Stimulated activated CD4-positive, alpha-beta T cell treated with anti-CD3 and anti-CD28 coated beads, Interleukin-1b, Interleukin-23, amount 100 ng/mL, for 4 hours (primary cell): ENCODE measurements around the gene AKAP12.
A peak's percentile ranks its signal among the peaks of the same experiment; 100 is the strongest.

Experiments used
- DNase-seq, 2 donors: peaks; one replicate each; pipeline ENCODE4 v3.0.0-alpha.2; 2020; ENCODE audit warnings: low read depth in 2 of 2

AKAP12 gene

DNA sequence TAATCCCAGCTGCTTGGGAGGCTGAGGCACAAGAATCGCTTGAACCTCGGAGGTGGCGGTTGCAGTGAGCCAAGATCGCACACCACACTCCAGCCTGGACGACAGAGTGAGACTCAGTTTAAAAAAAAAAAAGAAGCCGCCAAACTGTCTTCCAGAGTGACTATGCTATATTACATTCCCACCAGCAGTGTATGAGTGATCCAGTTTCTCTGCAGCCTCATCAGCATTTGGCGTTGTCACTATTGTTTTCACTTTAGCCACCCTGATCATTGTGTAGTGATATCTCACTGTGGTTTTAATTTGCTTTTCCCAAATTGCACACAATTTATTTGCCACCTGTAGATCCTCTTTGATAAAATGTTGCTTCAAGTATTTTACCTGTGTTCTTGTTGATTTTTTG lies 6.0 kb upstream of the AKAP12 start:
- DNase-seq, result no peak

DNA sequence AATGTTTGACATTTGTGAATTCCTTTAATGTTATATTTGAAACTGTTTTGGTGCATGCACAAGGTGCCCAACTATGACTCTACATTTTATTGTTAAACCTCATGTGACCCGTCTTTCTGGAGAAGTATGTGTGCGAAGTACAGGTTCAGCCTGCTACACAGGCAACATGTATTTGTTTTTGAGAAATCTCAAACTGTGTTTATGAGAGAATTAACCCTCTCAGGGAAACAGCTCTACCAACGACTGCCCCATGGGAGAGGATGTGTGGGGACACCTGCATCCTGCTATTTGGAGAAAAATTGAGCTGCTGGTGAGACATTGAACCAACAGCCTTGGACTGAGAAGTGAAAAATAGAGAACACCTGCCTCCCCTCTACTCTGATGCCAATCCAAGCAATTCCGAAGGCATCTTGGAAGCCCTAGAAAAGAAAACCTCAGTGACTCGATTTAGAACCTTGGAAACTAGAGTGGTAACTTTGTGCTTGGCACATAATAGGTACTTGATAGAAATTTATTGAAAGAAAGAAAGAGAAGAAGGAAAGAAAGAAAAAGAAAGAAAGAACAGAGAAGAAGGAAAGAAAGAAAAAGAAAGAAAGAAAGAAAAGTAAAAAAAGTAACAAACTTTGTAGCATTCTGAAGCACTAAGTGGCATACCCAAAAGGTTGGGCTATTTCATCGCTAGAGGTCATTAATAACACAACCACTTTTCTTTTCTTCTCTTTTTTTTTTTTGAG lies 2.9 kb upstream of the AKAP12 start:
- no peak for DNase-seq

DNA sequence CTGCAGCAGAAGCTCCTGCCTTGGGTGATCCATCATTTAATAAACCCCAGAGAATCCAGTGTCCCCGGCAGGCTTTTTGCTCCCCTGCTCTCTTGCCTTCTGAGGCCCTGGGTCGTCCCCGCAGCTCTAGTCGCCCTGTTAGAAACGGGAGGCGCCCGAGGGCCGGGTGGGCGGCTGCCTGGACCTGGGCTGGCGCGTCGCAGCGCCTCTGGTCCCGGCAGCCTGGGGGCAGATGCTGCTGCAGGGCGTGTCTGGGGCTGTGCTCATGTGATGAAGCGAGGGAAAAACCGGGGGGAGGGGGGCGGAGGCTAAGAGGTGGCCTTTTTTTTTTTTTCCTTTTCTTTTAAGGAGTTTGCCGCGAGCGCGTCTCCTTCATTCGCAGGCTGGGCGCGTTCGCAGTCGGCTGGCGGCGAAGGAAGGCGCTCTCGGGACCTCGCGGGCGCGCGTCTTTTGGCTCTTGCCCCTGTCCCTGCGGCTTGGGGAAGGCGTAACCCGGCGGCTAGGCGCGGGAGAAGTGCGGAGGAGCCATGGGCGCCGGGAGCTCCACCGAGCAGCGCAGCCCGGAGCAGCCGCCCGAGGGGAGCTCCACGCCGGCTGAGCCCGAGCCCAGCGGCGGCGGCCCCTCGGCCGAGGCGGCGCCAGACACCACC lies 394 bp downstream of the AKAP12 start:
- peak in 1 of 2 donors; percentile 18 for DNase-seq

DNA sequence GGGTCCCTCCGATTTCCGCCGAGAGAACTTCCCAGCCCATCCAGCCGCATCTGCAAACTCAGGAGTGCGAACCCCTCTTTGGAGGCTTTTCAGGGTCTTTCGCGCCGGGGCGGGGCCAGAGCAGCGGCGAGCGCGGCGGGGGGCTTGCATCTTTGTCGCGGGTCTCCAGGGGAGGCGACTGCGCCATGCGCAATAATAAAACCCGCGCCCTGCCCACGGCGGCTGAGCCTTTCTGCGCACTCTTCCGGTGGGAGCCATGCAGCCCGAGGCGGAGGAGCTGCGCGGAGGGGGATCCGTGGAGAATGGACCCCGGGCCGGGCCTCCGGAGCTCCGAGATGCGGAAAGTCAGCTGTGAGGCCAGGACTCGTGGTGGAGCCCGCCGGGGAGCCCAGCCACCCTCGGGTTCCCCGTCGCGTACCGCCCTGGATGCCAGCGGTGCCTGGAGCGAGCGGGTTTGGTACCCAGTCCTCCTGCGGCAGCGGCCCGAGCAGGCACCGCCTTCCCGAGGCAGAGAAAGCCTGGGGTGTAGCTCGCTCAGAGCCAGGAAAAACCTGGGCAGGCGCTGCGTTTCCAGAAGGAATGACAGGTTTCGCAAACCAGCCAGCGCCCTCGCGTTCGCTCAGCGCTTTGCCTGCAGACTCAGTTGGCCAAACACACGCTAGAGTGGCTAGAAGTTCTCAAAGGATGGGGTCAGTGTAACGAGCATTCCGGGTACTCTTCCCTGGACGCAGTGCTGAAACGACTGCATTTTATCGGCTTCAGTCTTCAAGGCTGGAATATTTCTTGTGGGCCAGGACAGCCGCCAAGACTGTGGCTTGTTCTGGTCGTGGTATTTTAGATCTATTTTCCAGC lies 1.2 kb downstream of the AKAP12 start:
- DNase-seq, result no peak

DNA sequence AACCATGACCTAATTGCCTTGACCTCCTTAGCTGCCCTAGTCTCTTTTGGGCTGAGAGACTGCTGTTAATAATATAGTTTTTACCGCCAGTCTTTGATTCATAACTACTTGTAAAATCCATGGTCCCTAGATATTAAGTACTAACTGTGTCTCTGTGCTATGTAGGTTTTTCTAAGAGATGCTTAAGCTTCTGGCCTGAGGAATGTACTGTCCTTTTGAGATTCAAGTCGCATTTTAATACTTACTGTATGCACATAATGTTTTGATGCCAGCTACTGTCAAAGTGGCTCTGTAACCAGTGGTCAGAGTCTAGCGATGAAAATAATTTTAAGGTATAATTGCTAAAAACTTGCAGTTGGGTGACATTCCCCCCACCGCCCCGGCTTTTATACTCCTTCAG lies 2.1 kb downstream of the AKAP12 start:
- DNase-seq, result no peak

- no peak for DNase-seq
Observed at GRCh38 chr6:151242420-151242861, 2.7 kb downstream of the AKAP12 start.

DNA sequence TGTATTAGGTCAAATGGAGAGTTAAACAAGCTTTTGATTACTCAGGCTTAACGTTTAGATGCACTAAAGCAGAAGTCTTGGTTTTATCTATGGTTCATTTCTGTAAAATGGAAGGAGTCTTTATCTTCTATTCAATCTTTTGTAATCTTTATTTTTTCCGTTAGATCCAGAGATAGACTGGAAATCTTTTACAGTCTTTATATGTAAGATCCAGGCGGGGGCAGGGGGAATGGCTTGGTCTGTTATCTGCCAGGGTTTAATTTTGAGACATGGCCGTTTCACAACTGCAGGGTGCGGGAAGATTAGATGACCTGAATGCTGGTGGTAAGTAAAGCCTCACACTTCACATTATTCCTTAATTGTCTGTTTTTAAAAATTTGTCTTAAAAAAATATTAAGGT lies 3.7 kb downstream of the AKAP12 start:
- no peak for DNase-seq

DNA sequence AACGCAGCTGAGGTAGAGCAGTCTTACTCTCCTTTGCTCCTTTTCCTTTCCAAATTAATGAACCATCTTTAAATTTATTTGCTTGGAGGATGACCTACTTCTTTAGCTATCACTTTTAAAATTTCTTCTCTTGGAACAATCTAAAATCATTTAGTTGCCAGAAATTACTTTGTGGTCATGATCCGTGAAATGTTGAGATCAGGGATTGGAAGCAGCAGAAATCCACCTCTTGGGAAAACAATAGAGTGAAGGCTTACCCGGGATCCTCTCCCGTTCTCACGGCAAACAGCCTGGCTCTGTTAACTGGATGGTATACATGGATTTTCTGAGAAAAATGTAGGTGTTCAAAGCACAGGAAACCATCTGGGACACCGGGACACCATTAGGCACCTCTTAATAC lies 7.7 kb downstream of the AKAP12 start:
- no peak for DNase-seq

- DNase-seq, result no peak
Observed at GRCh38 chr6:151248295-151248694, 8.5 kb downstream of the AKAP12 start.

- no peak for DNase-seq
Observed at GRCh38 chr6:151252634-151253033, 12.9 kb downstream of the AKAP12 start.

DNA sequence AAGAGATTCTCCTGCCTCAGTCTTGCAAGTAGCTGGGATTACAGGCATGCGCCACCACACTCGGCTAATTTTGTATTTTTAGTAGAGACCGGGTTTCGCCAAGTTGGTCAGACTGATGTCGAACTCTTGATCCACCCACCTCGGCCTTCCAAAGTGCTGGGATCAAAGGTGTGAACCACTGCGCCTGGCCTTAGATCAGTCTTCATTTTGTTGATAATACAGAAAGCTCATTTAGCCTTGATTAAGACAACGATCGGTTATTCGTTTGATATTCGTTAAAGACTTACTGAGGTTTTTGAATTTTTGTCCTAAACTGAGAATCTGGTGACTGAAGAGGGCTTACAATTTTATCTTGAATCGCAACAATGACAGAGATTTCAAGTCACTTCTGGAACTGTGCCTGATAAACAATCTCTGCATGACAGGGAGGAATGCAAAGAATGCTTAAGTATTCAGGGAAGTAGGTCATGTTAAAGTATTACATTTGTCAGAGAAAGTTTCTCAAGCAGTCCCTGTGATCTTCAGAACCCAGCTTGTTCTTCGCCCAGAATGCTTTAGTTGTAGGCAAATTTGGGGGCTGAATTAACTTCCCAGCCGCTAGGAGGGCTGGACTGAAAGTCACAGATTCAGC lies 14.8 kb downstream of the AKAP12 start:
- no peak for DNase-seq

DNA sequence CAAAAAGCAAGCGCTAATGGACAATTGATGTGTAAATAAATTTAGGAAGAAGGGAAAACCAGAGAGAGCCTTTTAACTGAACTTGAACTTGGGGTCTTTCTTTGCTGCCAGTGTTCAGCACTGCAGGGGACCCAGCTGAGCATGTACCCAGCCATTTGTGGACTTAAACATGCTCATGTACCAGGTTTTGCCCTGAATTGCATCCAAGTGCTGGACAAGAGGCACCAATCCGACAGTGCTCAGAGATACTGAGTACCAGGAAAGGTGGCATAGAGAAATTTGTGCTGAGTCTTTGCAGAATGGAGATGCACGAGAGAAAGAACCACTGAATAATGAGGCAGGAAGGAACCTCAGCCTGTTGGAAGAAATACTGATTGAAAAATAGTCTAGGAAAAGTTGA lies 16.0 kb downstream of the AKAP12 start:
- DNase-seq, result no peak

GRCh38 chr6:151257985-151258445 lies 18.2 kb downstream of the AKAP12 start:
- no peak for DNase-seq

- DNase-seq, result no peak
Observed at GRCh38 chr6:151260205-151260604, 20.4 kb downstream of the AKAP12 start.

- DNase-seq, result no peak
Observed at GRCh38 chr6:151263035-151263434, 23.3 kb downstream of the AKAP12 start.

GRCh38 chr6:151263967-151264366 lies 24.2 kb downstream of the AKAP12 start:
- no peak for DNase-seq

- DNase-seq, result no peak
Observed at GRCh38 chr6:151265282-151265681, 25.5 kb downstream of the AKAP12 start.

DNA sequence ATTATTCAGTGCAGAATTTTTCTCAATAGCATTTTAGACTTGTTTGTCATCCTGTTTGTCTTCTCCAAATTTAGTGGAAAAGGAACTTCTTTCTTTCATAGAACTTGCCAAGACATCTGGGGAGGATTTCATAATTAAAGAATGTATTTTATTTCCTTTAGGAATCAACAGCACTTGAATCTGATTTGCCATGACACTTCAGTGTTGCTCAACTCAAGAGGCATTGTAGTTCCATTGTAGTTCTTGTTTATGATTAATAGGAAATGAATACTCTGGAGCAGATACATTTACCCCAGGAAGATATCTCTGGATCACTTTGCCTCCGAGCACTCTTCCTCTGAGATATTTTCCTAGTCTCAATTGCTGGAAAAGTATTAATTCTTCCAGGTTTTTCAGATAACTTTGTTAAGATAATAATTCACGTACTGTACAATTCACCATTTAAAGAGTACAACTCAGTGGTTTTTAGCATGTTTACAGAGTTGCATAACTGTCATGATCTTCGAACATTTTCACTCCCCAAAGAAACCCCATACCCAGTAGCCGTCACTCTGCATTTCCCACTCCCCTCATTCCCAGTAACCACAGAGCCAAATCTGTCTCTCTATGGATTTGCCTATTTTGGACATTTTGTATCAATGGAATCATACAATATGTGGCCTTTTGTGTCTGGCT lies 29.7 kb downstream of the AKAP12 start:
- DNase-seq, result no peak

DNA sequence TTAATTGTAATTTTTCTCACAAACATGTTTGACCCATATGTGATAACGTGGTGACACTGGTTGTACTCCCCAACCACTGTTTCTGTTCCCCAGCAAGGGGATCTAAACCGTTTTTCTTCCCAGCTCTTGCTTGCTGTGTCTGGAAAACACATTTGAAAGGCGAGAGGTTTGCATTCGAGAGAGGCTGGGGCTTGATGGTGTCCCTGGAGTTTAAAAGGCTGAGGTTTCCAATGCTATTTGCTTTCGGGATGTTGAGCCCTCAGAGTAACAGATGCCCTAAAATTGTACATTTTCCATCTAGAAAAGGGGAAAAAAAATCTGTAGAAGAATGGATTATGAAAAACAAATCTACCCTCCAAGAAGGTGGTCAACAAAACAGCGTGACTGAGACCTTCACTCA lies 35.4 kb downstream of the AKAP12 start:
- DNase-seq, result no peak

DNA sequence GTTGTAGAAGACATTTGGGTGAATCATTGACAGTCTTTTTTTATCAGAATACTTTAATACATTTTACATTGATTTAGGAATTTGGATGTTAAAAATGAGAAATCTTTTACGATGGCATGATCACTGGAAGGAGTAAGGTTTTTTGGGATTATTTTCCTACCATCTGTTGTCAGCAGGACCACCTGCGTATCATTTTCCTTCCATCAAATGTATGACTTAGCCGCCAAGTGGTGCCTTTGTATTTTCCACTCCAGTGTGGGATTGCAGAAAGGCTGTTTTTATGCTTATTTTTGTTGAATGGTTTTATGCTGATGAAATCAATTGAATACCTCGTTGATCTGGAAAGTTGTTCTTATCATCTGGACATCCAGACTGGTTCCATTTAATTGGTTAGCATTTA lies 35.8 kb downstream of the AKAP12 start:
- DNase-seq, result no peak

DNA sequence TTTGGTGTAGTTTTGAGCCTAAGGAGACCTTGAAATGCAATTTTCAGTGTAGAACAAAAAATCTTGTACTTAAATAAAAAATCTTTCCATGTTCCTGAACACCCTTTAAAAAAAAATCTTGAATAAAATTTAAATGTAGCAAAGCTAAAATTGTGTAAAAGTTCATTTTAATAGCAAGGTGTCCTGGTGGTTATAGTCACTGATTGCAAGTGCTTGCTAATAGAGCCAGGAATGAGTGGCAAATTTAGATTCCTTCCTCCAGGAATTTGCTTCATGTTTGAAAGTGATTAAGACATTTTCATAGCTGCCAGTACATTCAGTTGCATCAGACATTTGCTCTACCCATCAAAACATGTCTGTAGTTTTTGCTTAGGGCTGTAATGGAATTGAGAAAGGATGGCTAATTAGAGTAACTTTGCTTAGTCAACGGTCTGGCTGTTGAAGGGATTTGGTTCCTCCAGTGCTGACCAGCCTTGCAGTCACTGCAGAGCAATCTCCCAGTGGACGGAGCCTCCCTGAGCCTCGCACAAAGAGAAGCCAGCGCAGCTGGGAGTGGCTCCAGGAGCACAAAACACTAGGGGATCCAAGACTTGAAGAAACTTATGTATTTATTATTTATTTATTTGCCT lies 36.5 kb downstream of the AKAP12 start:
- DNase-seq, result no peak
